Osteoblast (primary cell): ENCODE data around the gene ING1. TPM values are rescaled to one million over a fixed set of nuclear protein-coding genes. Genes with fewer than 3 reads are reported as not detected.

Experiments used
- DNase-seq: peaks from one replicate; pipeline ENCODE4 v3.0.0; 2011; ENCODE audit warnings: low spot score, mixed read lengths; ENCODE audit not compliant: insufficient read length; ENCODE audit errors: missing footprints
- H2AFZ ChIP-seq: 2 replicates; pipeline ENCODE4 v1.6.0; 2011; ENCODE audit warnings: mild to moderate bottlenecking, low read length
- H3K27ac ChIP-seq: 2 replicates; pipeline ENCODE4 v1.5.1; 2011; ENCODE audit warnings: mild to moderate bottlenecking, low read depth, low read length, moderate library complexity
- H3K27me3 ChIP-seq: 2 replicates; pipeline ENCODE4 v1.6.0; 2012; ENCODE audit warnings: mild to moderate bottlenecking, control low read depth, inconsistent platforms, low read length, moderate library complexity; ENCODE audit not compliant: insufficient read depth
- H3K36me3 ChIP-seq: 2 replicates; pipeline ENCODE4 v1.5.1; 2011; ENCODE audit warnings: mild to moderate bottlenecking, low read length, control low read depth, moderate library complexity; ENCODE audit not compliant: insufficient read depth
- H3K4me1 ChIP-seq: 2 replicates; pipeline ENCODE4 v1.5.1; 2011; ENCODE audit warnings: mild to moderate bottlenecking, low read length, control low read depth, moderate library complexity; ENCODE audit not compliant: insufficient read depth
- H3K4me2 ChIP-seq: 2 replicates; pipeline ENCODE4 v1.6.0; 2011; ENCODE audit warnings: mild to moderate bottlenecking, low read length; ENCODE audit not compliant: insufficient read depth
- H3K4me3 ChIP-seq: fragments of 200-600 bp; sonication (generic); 3 replicates; pipeline ENCODE4 v1.5.1; 2012; ENCODE audit warnings: mild to moderate bottlenecking, low read length, inconsistent platforms; ENCODE audit not compliant: insufficient read depth
- H3K79me2 ChIP-seq: 2 replicates; pipeline ENCODE4 v1.6.0; 2012; ENCODE audit warnings: mild to moderate bottlenecking, low read length, control low read depth, inconsistent platforms; ENCODE audit not compliant: insufficient read depth
- H3K9me3 ChIP-seq: 2 replicates; pipeline ENCODE4 v1.5.1; 2011; ENCODE audit warnings: low read depth, low read length, control low read depth
- H4K20me1 ChIP-seq: 2 replicates; pipeline ENCODE4 v1.6.0; 2012; ENCODE audit warnings: mild to moderate bottlenecking, low read length, control low read depth; ENCODE audit not compliant: insufficient read depth
- total RNA-seq: library from RNA; depleted of rRNA; stranded (reverse); fragments of >200 nt; gene quantifications from 2 replicates; pipeline ENCODE4 v1.2.3, GENCODE V29; 2012
- TF ChIP-seq, protein P1 (sequence below): IDR thresholded peaks from 2 replicates; pipeline ENCODE4 v1.5.1; 2011; ENCODE audit warnings: mild to moderate bottlenecking, low read depth, low read length, moderate library complexity; ENCODE audit errors: extremely low read depth

Gene ING1
- total RNA-seq, 1 donor: 10.5 TPM

DNA sequence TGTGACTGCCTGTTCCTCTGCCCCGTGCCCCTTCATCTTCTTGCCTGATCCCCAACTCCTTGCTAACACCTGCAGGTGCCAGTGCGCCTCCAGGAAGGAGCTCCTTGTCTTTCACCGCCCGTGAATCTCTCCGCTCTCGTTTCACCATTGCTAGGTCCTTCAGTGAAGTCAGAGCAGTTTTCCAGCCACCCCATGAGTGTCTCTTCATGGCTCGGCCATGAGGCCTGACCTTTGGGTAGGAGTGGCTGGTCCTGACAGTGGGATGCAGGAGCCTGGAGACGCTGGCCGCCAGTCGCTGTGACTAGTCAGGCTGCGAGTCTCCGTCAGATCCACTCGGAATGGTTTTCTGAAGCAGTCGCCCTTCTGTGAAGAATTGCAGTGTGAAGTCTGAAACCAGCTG lies 43.8 kb downstream of the ING1 start:
- H3K4me3 ChIP-seq: no peak overlapping the region
- H4K20me1 ChIP-seq: no peaks in the 10 kb centered on the region
- H3K27me3 ChIP-seq: no peaks in the 10 kb centered on the region
- H2AFZ ChIP-seq: no peak overlapping the region
- peak; percentile 8 for DNase-seq
- H3K9me3 ChIP-seq: no peaks in the 10 kb centered on the region
- H3K27ac ChIP-seq: no peak overlapping the region
- H3K4me2 ChIP-seq: no peak overlapping the region
- H3K36me3 ChIP-seq: no peaks in the 10 kb centered on the region
- no peaks in the 10 kb centered on the region for H3K79me2 ChIP-seq
- peaks cover 11% of the 10 kb centered on the region for H3K4me1 ChIP-seq
- TF ChIP-seq, protein P1, sequence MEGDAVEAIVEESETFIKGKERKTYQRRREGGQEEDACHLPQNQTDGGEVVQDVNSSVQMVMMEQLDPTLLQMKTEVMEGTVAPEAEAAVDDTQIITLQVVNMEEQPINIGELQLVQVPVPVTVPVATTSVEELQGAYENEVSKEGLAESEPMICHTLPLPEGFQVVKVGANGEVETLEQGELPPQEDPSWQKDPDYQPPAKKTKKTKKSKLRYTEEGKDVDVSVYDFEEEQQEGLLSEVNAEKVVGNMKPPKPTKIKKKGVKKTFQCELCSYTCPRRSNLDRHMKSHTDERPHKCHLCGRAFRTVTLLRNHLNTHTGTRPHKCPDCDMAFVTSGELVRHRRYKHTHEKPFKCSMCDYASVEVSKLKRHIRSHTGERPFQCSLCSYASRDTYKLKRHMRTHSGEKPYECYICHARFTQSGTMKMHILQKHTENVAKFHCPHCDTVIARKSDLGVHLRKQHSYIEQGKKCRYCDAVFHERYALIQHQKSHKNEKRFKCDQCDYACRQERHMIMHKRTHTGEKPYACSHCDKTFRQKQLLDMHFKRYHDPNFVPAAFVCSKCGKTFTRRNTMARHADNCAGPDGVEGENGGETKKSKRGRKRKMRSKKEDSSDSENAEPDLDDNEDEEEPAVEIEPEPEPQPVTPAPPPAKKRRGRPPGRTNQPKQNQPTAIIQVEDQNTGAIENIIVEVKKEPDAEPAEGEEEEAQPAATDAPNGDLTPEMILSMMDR: no peak

DNA sequence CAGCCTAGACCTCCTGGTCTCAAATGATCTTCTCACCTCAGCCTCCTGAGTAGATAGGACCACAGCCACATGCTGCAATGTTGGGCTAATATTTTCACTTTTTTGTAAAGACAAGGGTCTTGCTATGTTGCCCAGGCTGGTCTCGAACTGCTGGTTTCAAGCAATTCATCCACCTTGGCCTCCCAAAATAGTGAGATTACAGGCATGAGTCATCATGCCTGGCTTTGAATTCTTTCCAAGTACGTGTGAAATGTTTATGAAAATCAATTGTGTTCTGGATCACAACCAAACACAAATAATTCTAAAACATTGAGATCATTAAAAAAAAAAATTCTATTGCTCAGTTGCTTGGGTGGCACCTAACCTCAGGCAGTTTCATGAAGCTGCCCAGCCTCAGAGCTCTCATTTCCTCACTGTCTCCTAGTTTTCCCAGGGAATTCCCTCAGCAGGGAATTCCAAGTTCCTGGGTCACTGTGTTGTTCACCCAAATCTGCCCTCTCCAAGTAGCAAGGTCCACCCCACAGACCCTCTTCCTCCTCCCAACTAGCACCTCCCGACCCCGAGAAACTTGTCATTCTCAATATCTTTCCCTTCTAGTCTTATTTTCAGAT lies 44.8 kb downstream of the ING1 start:
- Histone ChIP-seq H3K36me3 (no peaks in the 10 kb centered on the region), H3K9me3 (no peaks in the 10 kb centered on the region), H3K4me2 (no peak overlapping the region), H3K79me2 (no peaks in the 10 kb centered on the region), H2AFZ (no peak overlapping the region), H3K27ac (no peak overlapping the region), H3K4me1 (peaks cover 11% of the 10 kb centered on the region), H4K20me1 (no peaks in the 10 kb centered on the region), H3K4me3 (no peak overlapping the region), H3K27me3 (no peaks in the 10 kb centered on the region)
- TF ChIP-seq, protein P1: no peak
- DNase-seq: no peak

DNA sequence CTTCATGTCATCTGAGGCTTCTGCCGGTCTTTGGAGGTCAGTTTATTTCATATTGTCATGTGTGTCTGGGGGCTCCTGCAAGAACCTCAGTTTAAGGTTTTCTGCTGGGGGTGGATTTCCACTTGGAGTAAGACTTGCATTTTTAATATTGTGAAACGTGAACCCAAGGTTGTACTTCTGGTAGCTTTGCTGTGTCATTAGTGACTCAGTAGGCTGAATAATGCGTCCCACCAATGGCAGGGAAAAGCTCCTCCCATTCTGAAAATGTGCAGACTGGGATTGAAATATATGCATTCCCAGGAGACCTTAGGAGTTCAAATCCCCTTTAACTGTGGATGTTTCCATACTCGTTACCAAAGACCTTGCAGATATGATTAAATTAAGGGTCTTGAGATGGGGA lies 46.2 kb downstream of the ING1 start:
- Histone ChIP-seq H3K79me2 (no peaks in the 10 kb centered on the region), H3K4me1 (peaks cover 11% of the 10 kb centered on the region), H3K27ac (no peak overlapping the region), H3K36me3 (no peaks in the 10 kb centered on the region), H4K20me1 (no peaks in the 10 kb centered on the region), H3K4me3 (no peak overlapping the region), H3K4me2 (peak overlapping the region; percentile 30), H3K27me3 (no peaks in the 10 kb centered on the region), H2AFZ (peak overlapping the region; percentile 61), H3K9me3 (no peaks in the 10 kb centered on the region)
- DNase-seq: peak; percentile 86
- TF ChIP-seq, protein P1: no peak

DNA sequence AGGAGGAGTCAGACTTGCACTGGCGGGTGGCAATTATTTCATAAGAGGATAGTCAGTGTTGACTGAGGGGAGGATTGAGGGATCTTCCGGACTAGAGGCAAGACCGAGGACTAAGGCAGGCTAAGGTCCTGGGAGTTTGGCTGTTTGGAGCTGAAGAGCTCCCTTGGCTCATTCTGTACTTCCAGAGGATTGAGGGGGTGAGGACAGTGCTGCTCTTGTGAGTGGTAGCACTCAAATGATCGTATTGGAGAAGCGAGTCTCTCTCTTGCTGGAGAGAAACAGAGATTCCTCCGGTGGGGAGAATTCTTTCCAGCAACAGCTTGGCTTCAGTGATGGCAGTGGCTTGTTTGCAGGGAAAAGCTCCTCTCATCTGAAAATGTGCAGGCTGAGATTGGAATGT lies 47.1 kb downstream of the ING1 start:
- Histone ChIP-seq H4K20me1 (no peaks in the 10 kb centered on the region), H3K4me3 (no peak overlapping the region), H2AFZ (no peak overlapping the region), H3K4me2 (no peak overlapping the region), H3K4me1 (peaks cover 11% of the 10 kb centered on the region), H3K36me3 (no peaks in the 10 kb centered on the region), H3K9me3 (no peaks in the 10 kb centered on the region), H3K79me2 (no peaks in the 10 kb centered on the region), H3K27me3 (no peaks in the 10 kb centered on the region), H3K27ac (no peak overlapping the region)
- TF ChIP-seq, protein P1: no peak
- DNase-seq: no peak
